Hematopoietic multipotent progenitor cell treated with erythropoietin and hydrocortisone succinate and interleukin-3 and kit ligand, for 4 days (in vitro differentiated cells): ENCODE data around the gene S1PR4.

Experiments used
- DNase-seq: peaks from one replicate; pipeline ENCODE4 v3.0.0-alpha.2; 2015

S1PR4 gene

GRCh38 chr19:3178377-3178972 lies at the start of gene S1PR4:
S1PR4 (plus strand) TSS chr19:3178769; CDS start chr19:3178793, 24 bp downstream.
- peak; percentile 91 for DNase-seq

- DNase-seq, result peak; percentile 67
These were observed 49.5 kb upstream of the S1PR4 start for GRCh38 chr19:3129112-3129511.

- no peak for DNase-seq
These were observed 47.4 kb upstream of the S1PR4 start for GRCh38 chr19:3131168-3131567.

- peak; percentile 99 for DNase-seq
These were observed 45.4 kb upstream of the S1PR4 start for GRCh38 chr19:3132971-3133792.

GRCh38 chr19:3133793-3134116 lies 44.8 kb upstream of the S1PR4 start:
- DNase-seq, result no peak

- DNase-seq, result peak; percentile 93
These were observed 42.4 kb upstream of the S1PR4 start, which contains the start of gene GNA15 for GRCh38 chr19:3135961-3136683. GNA15 (plus strand) TSS chr19:3136033; CDS start chr19:3136451, 418 bp downstream.

- DNase-seq, result no peak
These were observed 41.9 kb upstream of the S1PR4 start for GRCh38 chr19:3136684-3137055.

- DNase-seq, result peak; percentile 56
These were observed 41.5 kb upstream of the S1PR4 start for GRCh38 chr19:3137119-3137518.

GRCh38 chr19:3138268-3138667 lies 40.3 kb upstream of the S1PR4 start:
- DNase-seq, result no peak

- no peak for DNase-seq
These were observed 37.9 kb upstream of the S1PR4 start for GRCh38 chr19:3140667-3141038.

- DNase-seq, result peak; percentile 70
These were observed 36.3 kb upstream of the S1PR4 start for GRCh38 chr19:3142292-3142670.

GRCh38 chr19:3142781-3143337 lies 35.7 kb upstream of the S1PR4 start:
- DNase-seq, result peak; percentile 27

GRCh38 chr19:3145909-3146676 lies 32.5 kb upstream of the S1PR4 start:
- DNase-seq, result peak; percentile 77

GRCh38 chr19:3146677-3147100 lies 31.9 kb upstream of the S1PR4 start:
- peak; percentile 65 for DNase-seq

- DNase-seq, result no peak
These were observed 30.1 kb upstream of the S1PR4 start for GRCh38 chr19:3148503-3148902.

GRCh38 chr19:3149089-3149488 lies 29.5 kb upstream of the S1PR4 start:
- DNase-seq, result no peak

- DNase-seq, result no peak
These were observed 28.8 kb upstream of the S1PR4 start for GRCh38 chr19:3149526-3150505.

- DNase-seq, result no peak
These were observed 27.7 kb upstream of the S1PR4 start for GRCh38 chr19:3150739-3151329.

- no peak for DNase-seq
These were observed 26.8 kb upstream of the S1PR4 start for GRCh38 chr19:3151563-3152418.

GRCh38 chr19:3152419-3152780 lies 26.2 kb upstream of the S1PR4 start:
- no peak for DNase-seq
